HAP-1 (cell line): ENCODE results near the gene SRSF7.
"Not testable (repeated sequence)": the region's sequence is repeated elsewhere in the genome, so short reads cannot be mapped to it uniquely, and the experiment has no call there.

Experiments
- DNase-seq, 2 experiments: peaks; one replicate each; pipeline ENCODE4 v3.0.0-alpha.2; 2016 to 2020; ENCODE audit warnings: low spot score in 2 of 2
- H3K27me3 ChIP-seq: fragments of 250-450 bp; sonication (Bioruptor Pico); 2 replicates; pipeline ENCODE4 v1.5.1; 2020; ENCODE audit warnings: low read depth, mild to moderate bottlenecking, moderate library complexity
- H3K36me3 ChIP-seq: fragments of 250-450 bp; sonication (Bioruptor Pico); replicated peaks from 2 replicates; pipeline ENCODE4 v1.5.1; 2020; ENCODE audit warnings: mild to moderate bottlenecking
- H3K4me1 ChIP-seq: fragments of 250-450 bp; sonication (Bioruptor Pico); 2 replicates; pipeline ENCODE4 v1.5.1; 2020; ENCODE audit warnings: mild to moderate bottlenecking
- H3K4me3 ChIP-seq: fragments of 250-450 bp; sonication (Bioruptor Pico); 2 replicates; pipeline ENCODE4 v1.5.1; 2020; ENCODE audit warnings: mild to moderate bottlenecking, moderate library complexity
- H3K9me3 ChIP-seq: fragments of 250-450 bp; sonication (Bioruptor Pico); 2 replicates; pipeline ENCODE4 v1.5.1; 2020; ENCODE audit warnings: mild to moderate bottlenecking, moderate library complexity
- in situ Hi-C: fragments of 300-500 bp; cut with MboI; formaldehyde crosslinking; loops from 3 replicates; pipeline ENCODE4 v1.14.3; 2020; ENCODE audit warnings: low sequenced_read_pairs, inconsistent platforms, mixed read lengths

SRSF7 gene

GRCh38 chr2:38748391-38748790 lies 2.8 kb downstream of the SRSF7 start:
- Histone ChIP-seq H3K4me3 (no peak overlapping the region), H3K36me3 (peaks cover 72% of the 10 kb centered on the region), H3K9me3 (no peaks in the 10 kb centered on the region), H3K27me3 (no peaks in the 10 kb centered on the region), H3K4me1 (peaks cover 28% of the 10 kb centered on the region)
- in situ Hi-C loops = loop anchor here (25.0 kb wide), 2 partner anchors 211 to 436 kb away; no protein-coding TSS in a partner anchor
- no peak for DNase-seq

- no peak for DNase-seq
- Histone ChIP-seq H3K36me3 (peaks cover 78% of the 10 kb centered on the region), H3K4me1 (peaks cover 28% of the 10 kb centered on the region), H3K27me3 (no peaks in the 10 kb centered on the region), H3K4me3 (no peak overlapping the region), H3K9me3 (no peaks in the 10 kb centered on the region)
- in situ Hi-C loops = loop anchor here (25.0 kb wide), 2 partner anchors 211 to 436 kb away; no protein-coding TSS in a partner anchor
Observed at GRCh38 chr2:38747819-38748218, 3.3 kb downstream of the SRSF7 start.

- no peak for DNase-seq
- peaks cover 82% of the 10 kb centered on the region for H3K36me3 ChIP-seq
- no peak overlapping the region for H3K4me3 ChIP-seq
- H3K9me3 ChIP-seq = no peaks in the 10 kb centered on the region
- H3K27me3 ChIP-seq = no peaks in the 10 kb centered on the region
- in situ Hi-C loops = loop anchor here (25.0 kb wide), 2 partner anchors 210 to 435 kb away; no protein-coding TSS in a partner anchor
- peaks cover 21% of the 10 kb centered on the region for H3K4me1 ChIP-seq
Observed at GRCh38 chr2:38747007-38747424, 4.1 kb downstream of the SRSF7 start.

- in situ Hi-C loops = loop anchor here (25.0 kb wide), 2 partner anchors 208 to 433 kb away; no protein-coding TSS in a partner anchor
- Histone ChIP-seq H3K36me3 (peaks cover 96% of the 10 kb centered on the region), H3K4me1 (peaks cover 15% of the 10 kb centered on the region), H3K27me3 (no peaks in the 10 kb centered on the region), H3K4me3 (no peak overlapping the region), H3K9me3 (no peaks in the 10 kb centered on the region)
- no peak for DNase-seq
Observed at GRCh38 chr2:38745267-38745666, 5.9 kb downstream of the SRSF7 start.

- no peaks in the 10 kb centered on the region for H3K9me3 ChIP-seq
- no peak overlapping the region for H3K4me3 ChIP-seq
- no peak for DNase-seq
- peaks cover 15% of the 10 kb centered on the region for H3K4me1 ChIP-seq
- no peaks in the 10 kb centered on the region for H3K27me3 ChIP-seq
- in situ Hi-C loops = loop anchor here (25.0 kb wide), 2 partner anchors 207 to 432 kb away; no protein-coding TSS in a partner anchor
- peaks cover 93% of the 10 kb centered on the region for H3K36me3 ChIP-seq
Observed at GRCh38 chr2:38744399-38744780, 6.8 kb downstream of the SRSF7 start.

- in situ Hi-C loops = loop anchor here (25.0 kb wide), 2 partner anchors 207 to 432 kb away; no protein-coding TSS in a partner anchor
Observed at GRCh38 chr2:38743672-38744398, 7.3 kb downstream of the SRSF7 start.

GRCh38 chr2:38742797-38743559 lies 8.2 kb downstream of the SRSF7 start:
- in situ Hi-C loops = loop anchor here (25.0 kb wide), 2 partner anchors 206 to 431 kb away; no protein-coding TSS in a partner anchor

More at GRCh38 chr2:38743672-38744398, 7.3 kb downstream of the SRSF7 start:
- DNase-seq = no peak
- H3K27me3 ChIP-seq = no peaks in the 10 kb centered on the region
- peaks cover 10% of the 10 kb centered on the region for H3K4me1 ChIP-seq
- no peak overlapping the region for H3K4me3 ChIP-seq
- peaks cover 92% of the 10 kb centered on the region for H3K36me3 ChIP-seq
- H3K9me3 ChIP-seq = no peaks in the 10 kb centered on the region

GRCh38 chr2:38740851-38741731 lies 10.1 kb downstream of the SRSF7 start:
- Histone ChIP-seq H3K4me1 (0 out of 2 replicates have a peak, but pooled peaks cover 2% of the 10 kb centered on the region), H3K27me3 (no peaks in the 10 kb centered on the region), H3K4me3 (no peak overlapping the region), H3K36me3 (peaks cover 82% of the 10 kb centered on the region), H3K9me3 (no peaks in the 10 kb centered on the region)
- in situ Hi-C loops = loop anchor here (25.0 kb wide), 2 partner anchors 204 to 429 kb away; no protein-coding TSS in a partner anchor
- peak in 1 of 2 experiments; percentile 54 for DNase-seq

More at GRCh38 chr2:38742797-38743559, 8.2 kb downstream of the SRSF7 start:
- Histone ChIP-seq H3K36me3 (peaks cover 90% of the 10 kb centered on the region), H3K4me3 (no peak overlapping the region), H3K9me3 (no peaks in the 10 kb centered on the region), H3K4me1 (peaks cover 8% of the 10 kb centered on the region), H3K27me3 (no peaks in the 10 kb centered on the region)
- DNase-seq = no peak

GRCh38 chr2:38739524-38739923 lies 11.6 kb downstream of the SRSF7 start:
- DNase-seq = no peak
- Histone ChIP-seq H3K4me3 (no peak overlapping the region), H3K9me3 (no peaks in the 10 kb centered on the region), H3K4me1 (no peaks in the 10 kb centered on the region), H3K27me3 (no peaks in the 10 kb centered on the region), H3K36me3 (peaks cover 69% of the 10 kb centered on the region)
- in situ Hi-C loops = loop anchor here (10.0 to 25.0 kb wide), 3 partner anchors 135 to 427 kb away; partner anchors contain the start of gene HNRNPLL

- Histone ChIP-seq H3K4me1 (no peaks in the 10 kb centered on the region), H3K27me3 (no peaks in the 10 kb centered on the region), H3K4me3 (no peak overlapping the region), H3K36me3 (peaks cover 53% of the 10 kb centered on the region), H3K9me3 (no peaks in the 10 kb centered on the region)
- DNase-seq = no peak
- in situ Hi-C loops = loop anchor here (10.0 to 25.0 kb wide), 3 partner anchors 133 to 426 kb away; partner anchors contain the start of gene HNRNPLL
Observed at GRCh38 chr2:38737925-38738324, 13.2 kb downstream of the SRSF7 start.

GRCh38 chr2:38737000-38737698 lies 14.0 kb downstream of the SRSF7 start:
- H3K9me3 ChIP-seq, H3K27me3 ChIP-seq, H3K4me1 ChIP-seq, DNase-seq, H3K4me3 ChIP-seq: not testable (repeated sequence)
- in situ Hi-C loops = loop anchor here (10.0 to 25.0 kb wide), 3 partner anchors 132 to 425 kb away; partner anchors contain the start of gene HNRNPLL
- H3K36me3 ChIP-seq = peaks cover 47% of the 10 kb centered on the region

- no peaks in the 10 kb centered on the region for H3K9me3 ChIP-seq
- H3K27me3 ChIP-seq = no peaks in the 10 kb centered on the region
- no peak overlapping the region for H3K4me3 ChIP-seq
- in situ Hi-C loops = loop anchor here (10.0 to 25.0 kb wide), 3 partner anchors 131 to 424 kb away; partner anchors contain the start of gene HNRNPLL
- no peaks in the 10 kb centered on the region for H3K4me1 ChIP-seq
- no peak for DNase-seq
- peaks cover 37% of the 10 kb centered on the region for H3K36me3 ChIP-seq
Observed at GRCh38 chr2:38735999-38736320, 15.2 kb downstream of the SRSF7 start.
